ENCODE measurements around the gene FDXACB1. TPM values are rescaled to one million over a fixed set of nuclear protein-coding genes. Genes with fewer than 3 reads are reported as not detected.

FDXACB1 gene
- total and polyA plus RNA-seq, 4 donors = 0.95 to 2.3 (median 1.3) TPM

DNA sequence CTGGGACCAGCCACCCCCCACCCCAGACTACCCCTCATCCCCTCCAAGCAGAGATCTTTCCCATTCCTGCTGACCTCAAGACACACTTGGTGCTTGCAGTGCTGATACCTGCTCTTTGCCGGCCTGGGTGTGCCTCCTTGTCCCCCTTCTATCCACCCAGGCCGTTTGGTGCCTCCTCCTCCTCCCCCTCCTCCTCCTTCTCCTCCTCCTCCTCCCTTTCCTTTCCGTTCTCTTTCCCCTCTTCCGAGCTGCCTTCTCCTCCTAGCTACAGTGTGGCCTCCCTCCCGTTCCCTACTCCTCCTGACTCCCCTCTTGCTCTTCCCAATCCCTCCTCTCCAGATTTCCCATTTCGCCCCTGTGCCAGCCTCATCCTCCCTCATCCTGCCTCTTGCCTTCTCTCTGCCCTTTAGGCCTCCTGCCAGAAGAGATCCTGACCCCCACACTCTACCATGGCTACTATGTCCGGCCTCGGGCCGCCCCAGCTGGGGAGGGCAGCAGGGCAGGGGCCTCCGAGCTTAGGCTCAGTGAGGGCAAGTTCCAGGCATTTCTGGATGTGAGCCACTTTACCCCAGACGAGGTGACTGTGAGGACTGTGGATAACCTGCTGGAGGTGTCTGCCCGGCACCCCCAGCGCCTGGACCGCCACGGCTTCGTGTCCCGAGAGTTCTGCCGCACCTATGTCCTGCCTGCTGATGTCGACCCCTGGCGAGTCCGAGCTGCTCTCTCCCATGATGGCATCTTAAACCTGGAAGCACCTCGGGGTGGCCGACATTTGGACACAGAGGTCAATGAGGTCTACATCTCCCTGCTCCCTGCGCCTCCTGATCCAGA lies 34.3 kb upstream of the FDXACB1 start:
- Histone ChIP-seq H3K9me3 (ENCODE audit: control insufficient read depth in 4 of 4, low read length in 3 of 4) (no peaks in the 10 kb centered on the region), H3K4me3 (ENCODE audit: low read depth in 1 of 3, low read length in 3 of 3) (peak overlapping the region in 1 of 3 donors; percentile 11), H3K27ac (ENCODE audit: low read depth in 1 of 2, low read length in 2 of 2) (peak overlapping the region; percentile 49 to 74), H3K4me1 (ENCODE audit: control insufficient read depth in 4 of 4, insufficient read depth in 4 of 4, low read length in 3 of 4) (peaks cover 0 to 6% (median 6%) of the 10 kb centered on the region in 4 donors), H3K27me3 (ENCODE audit: control insufficient read depth in 4 of 4, insufficient read depth in 4 of 4, low read length in 3 of 4) (no peaks in the 10 kb centered on the region), H3K9ac (ENCODE audit: low read depth in 1 of 2, low read length in 2 of 2) (no peak overlapping the region), H3K36me3 (ENCODE audit: control insufficient read depth in 4 of 4, insufficient read depth in 3 of 4, low read depth in 1 of 4, low read length in 3 of 4) (no peaks in the 10 kb centered on the region)
- WGBS = 78% methylated on average over 24 of the region's 24 CpGs
- no peak for DNase-seq (ENCODE audit: low spot score)
- TF ChIP-seq YY1 (IDR thresholded peaks at IDR 0.05) (no peak), RXRA (IDR thresholded peaks at IDR 0.05) (no peak), GABPA (IDR thresholded peaks at IDR 0.05 in 1 of 2, conservative IDR thresholded peaks at IDR 0.05 in 1 of 2) (no peak), SP1 (IDR thresholded peaks at IDR 0.05) (no peak), HNF4G (IDR thresholded peaks at IDR 0.05) (no peak), NR2F2 (IDR thresholded peaks at IDR 0.05) (no peak), HNF4A (conservative IDR thresholded peaks at IDR 0.05) (no peak), RAD21 (IDR thresholded peaks at IDR 0.05) (no peak), REST (IDR thresholded peaks at IDR 0.05) (no peak), TAF1 (conservative IDR thresholded peaks at IDR 0.05) (no peak), JUND (IDR thresholded peaks at IDR 0.05) (no peak), FOXA1 (IDR thresholded peaks at IDR 0.05) (no peak), FOXA2 (IDR thresholded peaks at IDR 0.05) (no peak)
- TF ChIP-seq, protein P1, sequence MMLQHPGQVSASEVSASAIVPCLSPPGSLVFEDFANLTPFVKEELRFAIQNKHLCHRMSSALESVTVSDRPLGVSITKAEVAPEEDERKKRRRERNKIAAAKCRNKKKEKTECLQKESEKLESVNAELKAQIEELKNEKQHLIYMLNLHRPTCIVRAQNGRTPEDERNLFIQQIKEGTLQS (IDR thresholded peaks at IDR 0.05) = no peak
- TF ChIP-seq, protein P2, sequence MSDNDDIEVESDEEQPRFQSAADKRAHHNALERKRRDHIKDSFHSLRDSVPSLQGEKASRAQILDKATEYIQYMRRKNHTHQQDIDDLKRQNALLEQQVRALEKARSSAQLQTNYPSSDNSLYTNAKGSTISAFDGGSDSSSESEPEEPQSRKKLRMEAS (IDR thresholded peaks at IDR 0.05) = no peak
- TF ChIP-seq, protein P3, sequence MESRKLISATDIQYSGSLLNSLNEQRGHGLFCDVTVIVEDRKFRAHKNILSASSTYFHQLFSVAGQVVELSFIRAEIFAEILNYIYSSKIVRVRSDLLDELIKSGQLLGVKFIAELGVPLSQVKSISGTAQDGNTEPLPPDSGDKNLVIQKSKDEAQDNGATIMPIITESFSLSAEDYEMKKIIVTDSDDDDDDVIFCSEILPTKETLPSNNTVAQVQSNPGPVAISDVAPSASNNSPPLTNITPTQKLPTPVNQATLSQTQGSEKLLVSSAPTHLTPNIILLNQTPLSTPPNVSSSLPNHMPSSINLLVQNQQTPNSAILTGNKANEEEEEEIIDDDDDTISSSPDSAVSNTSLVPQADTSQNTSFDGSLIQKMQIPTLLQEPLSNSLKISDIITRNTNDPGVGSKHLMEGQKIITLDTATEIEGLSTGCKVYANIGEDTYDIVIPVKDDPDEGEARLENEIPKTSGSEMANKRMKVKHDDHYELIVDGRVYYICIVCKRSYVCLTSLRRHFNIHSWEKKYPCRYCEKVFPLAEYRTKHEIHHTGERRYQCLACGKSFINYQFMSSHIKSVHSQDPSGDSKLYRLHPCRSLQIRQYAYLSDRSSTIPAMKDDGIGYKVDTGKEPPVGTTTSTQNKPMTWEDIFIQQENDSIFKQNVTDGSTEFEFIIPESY (IDR thresholded peaks at IDR 0.05) = no peak

DNA sequence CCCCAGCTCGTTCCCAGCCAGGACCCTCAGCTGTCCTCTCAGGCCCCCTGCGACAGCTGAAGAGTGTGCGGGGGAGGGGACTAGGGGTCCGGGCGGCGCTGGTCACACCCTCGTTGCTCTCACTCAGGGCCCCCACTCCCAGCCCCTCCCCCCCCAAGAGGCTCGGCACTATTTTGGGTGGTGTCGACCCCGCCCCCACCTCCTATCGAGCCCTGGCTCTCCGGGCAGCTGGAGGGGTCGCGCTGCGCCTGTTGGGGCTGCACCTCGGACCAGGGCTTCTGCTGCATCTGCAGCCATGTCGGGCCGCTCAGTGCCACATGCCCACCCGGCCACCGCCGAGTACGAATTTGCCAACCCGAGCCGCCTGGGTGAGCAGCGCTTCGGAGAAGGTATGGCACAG lies 33.6 kb upstream of the FDXACB1 start, which contains the start of gene HSPB2:
Gene HSPB2, plus strand, starts transcription at position 200 of the 400 bp plus-strand sequence. Its CDS starts 96 bp downstream, at position 296.
- Histone ChIP-seq H3K36me3 (ENCODE audit: control insufficient read depth in 4 of 4, insufficient read depth in 3 of 4, low read depth in 1 of 4, low read length in 3 of 4) (no peaks in the 10 kb centered on the region), H3K4me1 (ENCODE audit: control insufficient read depth in 4 of 4, insufficient read depth in 4 of 4, low read length in 3 of 4) (no peaks in the 10 kb centered on the region), H3K27ac (ENCODE audit: low read depth in 1 of 2, low read length in 2 of 2) (peak within 1 kb of the TSS; percentile 50 to 74), H3K9ac (ENCODE audit: low read depth in 1 of 2, low read length in 2 of 2) (no peak within 1 kb of the TSS), H3K4me3 (ENCODE audit: low read depth in 1 of 3, low read length in 3 of 3) (peak within 1 kb of the TSS in 1 of 3 donors; percentile 11), H3K9me3 (ENCODE audit: control insufficient read depth in 4 of 4, low read length in 3 of 4) (no peaks in the 10 kb centered on the region), H3K27me3 (ENCODE audit: control insufficient read depth in 4 of 4, insufficient read depth in 4 of 4, low read length in 3 of 4) (no peaks in the 10 kb centered on the region)
- TF ChIP-seq, protein P1 (IDR thresholded peaks at IDR 0.05) = no peak
- no peak for TF ChIP-seq RAD21 (IDR thresholded peaks at IDR 0.05)
- TF ChIP-seq HNF4A (conservative IDR thresholded peaks at IDR 0.05) = no peak
- TF ChIP-seq FOXA1 (IDR thresholded peaks at IDR 0.05) = no peak
- TF ChIP-seq, protein P2 (IDR thresholded peaks at IDR 0.05) = no peak
- no peak for TF ChIP-seq YY1 (IDR thresholded peaks at IDR 0.05)
- no peak for TF ChIP-seq SP1 (IDR thresholded peaks at IDR 0.05)
- TF ChIP-seq CTCF (IDR thresholded peaks at IDR 0.05; ENCODE audit: low read depth, low read length, missing input control) = no peak
- TF ChIP-seq GABPA (IDR thresholded peaks at IDR 0.05 in 1 of 2, conservative IDR thresholded peaks at IDR 0.05 in 1 of 2) = no peak
- TF ChIP-seq RXRA (IDR thresholded peaks at IDR 0.05) = no peak
- DNase-seq (ENCODE audit: low spot score) = no peak
- WGBS = 29% methylated on average over 26 of the region's 26 CpGs

All from liver (tissue), 9 donors.